ENCODE measurements around the gene SHISA7.

The SHISA7 gene

GRCh38 chr19:55477905-55478304, 34.8 kb upstream of the SHISA7 start:
- Histone ChIP-seq H3K4me2 (peak overlapping the region; percentile 86 to 92 (median 89)), H3K4me3 (peak overlapping the region; percentile 63 to 71 (median 66)), H4K20me1 (peaks cover 0 to 31% (median 13%) of the 10 kb centered on the region in 11 experiments; a peak in 13 of 22 replicates), H3K9ac (peak overlapping the region; percentile 67 to 83 (median 77)), H3K9me3 (replicated peaks in 1 of 11) (no peaks in the 10 kb centered on the region), H3K36me3 (peaks cover under 1 to 21% (median 5%) of the 10 kb centered on the region in 11 experiments; a peak in 14 of 22 replicates), H3K4me1 (peaks cover 27 to 48% (median 41%) of the 10 kb centered on the region in 10 experiments), H3K27me3 (no peaks in the 10 kb centered on the region), H3K27ac (peak overlapping the region in 8 of 11 experiments; percentile 52 to 84 (median 61); a peak in 9 of 22 replicates)
- TF ChIP-seq Cebpa-rat (IDR thresholded peaks at IDR 0.05), result no peak

- Histone ChIP-seq H4K20me1 (peaks cover 0 to 31% (median 13%) of the 10 kb centered on the region in 11 experiments; a peak in 13 of 22 replicates), H3K9ac (peak within 1 kb of the TSS; percentile 69 to 85 (median 77)), H3K4me1 (peaks cover 27 to 48% (median 41%) of the 10 kb centered on the region in 10 experiments), H3K36me3 (peaks cover 0 to 11% (median under 1%) of the 10 kb centered on the region in 11 experiments; a peak in 9 of 22 replicates), H3K4me2 (peak within 1 kb of the TSS; percentile 86 to 95 (median 90)), H3K9me3 (replicated peaks in 1 of 11) (no peaks in the 10 kb centered on the region), H3K27me3 (no peaks in the 10 kb centered on the region), H3K4me3 (peak within 1 kb of the TSS; percentile 63 to 71 (median 66)), H3K27ac (peak within 1 kb of the TSS; percentile 46 to 87 (median 76))
- TF ChIP-seq Cebpa-rat (IDR thresholded peaks at IDR 0.05), result no peak
These were observed 33.1 kb upstream of the SHISA7 start, which contains the start of gene ZNF628 for GRCh38 chr19:55476100-55476775. Gene ZNF628, plus strand, starts transcription at chr19:55476617. Its CDS starts 3,294 bp downstream, at chr19:55479911.

GRCh38 chr19:55474269-55475265, 31.5 kb upstream of the SHISA7 start:
- Histone ChIP-seq H3K4me1 (peaks cover 27 to 43% (median 37%) of the 10 kb centered on the region in 10 experiments), H3K4me3 (no peak overlapping the region), H3K9me3 (replicated peaks in 1 of 11) (no peaks in the 10 kb centered on the region), H3K27me3 (no peaks in the 10 kb centered on the region), H3K27ac (no peak overlapping the region), H4K20me1 (peaks cover 0 to 20% (median 8%) of the 10 kb centered on the region in 11 experiments; a peak in 11 of 22 replicates), H3K4me2 (peak overlapping the region in 4 of 11 experiments; percentile 88 to 95 (median 90); a peak in 2 of 22 replicates), H3K9ac (peak overlapping the region in 1 of 11 experiments; percentile 7; a peak in 1 of 22 replicates), H3K36me3 (0 out of 22 replicates have a peak, but pooled peaks cover 0 to 4% (median 0%) of the 10 kb centered on the region in 11 experiments)
- TF ChIP-seq Cebpa-rat (IDR thresholded peaks at IDR 0.05), result no peak

GRCh38 chr19:55473225-55474012, 30.3 kb upstream of the SHISA7 start:
- no peak overlapping the region for H3K4me2 ChIP-seq
- no peak for TF ChIP-seq Cebpa-rat (IDR thresholded peaks at IDR 0.05)
- peaks cover 16 to 32% (median 27%) of the 10 kb centered on the region in 10 experiments for H3K4me1 ChIP-seq
- no peak overlapping the region for H3K27ac ChIP-seq
- no peaks in the 10 kb centered on the region for H3K27me3 ChIP-seq
- peak overlapping the region in 4 of 11 experiments; percentile 7 to 11 (median 9); a peak in 3 of 22 replicates for H3K9ac ChIP-seq
- H3K4me3 ChIP-seq, result no peak overlapping the region
- H4K20me1 ChIP-seq, result peaks cover 0 to 8% (median 3%) of the 10 kb centered on the region in 11 experiments; a peak in 6 of 22 replicates
- no peaks in the 10 kb centered on the region for H3K9me3 ChIP-seq (replicated peaks in 1 of 11)
- no peaks in the 10 kb centered on the region for H3K36me3 ChIP-seq

- Histone ChIP-seq H3K27me3 (no peaks in the 10 kb centered on the region), H3K9ac (peak overlapping the region in 1 of 11 experiments; percentile 9; a peak in 1 of 22 replicates), H3K36me3 (no peaks in the 10 kb centered on the region), H3K4me1 (peaks cover 6 to 22% (median 17%) of the 10 kb centered on the region in 10 experiments), H3K4me3 (no peak overlapping the region), H3K9me3 (replicated peaks in 1 of 11) (no peaks in the 10 kb centered on the region), H3K4me2 (no peak overlapping the region), H4K20me1 (no peaks in the 10 kb centered on the region), H3K27ac (no peak overlapping the region)
- TF ChIP-seq Cebpa-rat (IDR thresholded peaks at IDR 0.05), result no peak
These were observed 29.4 kb upstream of the SHISA7 start for GRCh38 chr19:55472463-55472862.

GRCh38 chr19:55471266-55471665, 28.2 kb upstream of the SHISA7 start:
- Histone ChIP-seq H3K9me3 (replicated peaks in 1 of 11) (no peaks in the 10 kb centered on the region), H3K4me2 (no peak overlapping the region), H3K4me1 (peaks cover 5 to 20% (median 15%) of the 10 kb centered on the region in 10 experiments; a peak in 19 of 20 replicates), H3K36me3 (no peaks in the 10 kb centered on the region), H3K9ac (no peak overlapping the region), H4K20me1 (no peaks in the 10 kb centered on the region), H3K4me3 (no peak overlapping the region), H3K27me3 (no peaks in the 10 kb centered on the region), H3K27ac (no peak overlapping the region)
- no peak for TF ChIP-seq Cebpa-rat (IDR thresholded peaks at IDR 0.05)

GRCh38 chr19:55468054-55468393, 24.9 kb upstream of the SHISA7 start:
- Histone ChIP-seq H3K4me1 (peaks cover 0 to 12% (median 8%) of the 10 kb centered on the region in 10 experiments; a peak in 12 of 20 replicates), H3K9ac (no peak overlapping the region), H3K36me3 (no peaks in the 10 kb centered on the region), H4K20me1 (no peaks in the 10 kb centered on the region), H3K4me3 (no peak overlapping the region), H3K27ac (no peak overlapping the region), H3K27me3 (no peaks in the 10 kb centered on the region), H3K9me3 (replicated peaks in 1 of 11) (no peaks in the 10 kb centered on the region), H3K4me2 (peak overlapping the region in 3 of 11 experiments; percentile 18 to 26 (median 20); a peak in 2 of 22 replicates)
- TF ChIP-seq Cebpa-rat (IDR thresholded peaks at IDR 0.05), result no peak
